B cell (primary cell): ENCODE data around the gene NMB.

Source experiments
- EZH2 ChIP-seq: IDR thresholded peaks from 2 replicates; pipeline ENCODE4 v1.6.1; 2012; ENCODE audit warnings: borderline replicate concordance, low read depth, mild to moderate bottlenecking, moderate library complexity, low read length; ENCODE audit not compliant: insufficient read depth, poor library complexity, severe bottlenecking
- TF ChIP-seq, protein P1 (sequence below): fragments of 200-600 bp; IDR thresholded peaks from one replicate; pipeline ENCODE4 v1.8.0; 2022; ENCODE audit warnings: antibody characterized with exemption, mild to moderate bottlenecking

DNA sequence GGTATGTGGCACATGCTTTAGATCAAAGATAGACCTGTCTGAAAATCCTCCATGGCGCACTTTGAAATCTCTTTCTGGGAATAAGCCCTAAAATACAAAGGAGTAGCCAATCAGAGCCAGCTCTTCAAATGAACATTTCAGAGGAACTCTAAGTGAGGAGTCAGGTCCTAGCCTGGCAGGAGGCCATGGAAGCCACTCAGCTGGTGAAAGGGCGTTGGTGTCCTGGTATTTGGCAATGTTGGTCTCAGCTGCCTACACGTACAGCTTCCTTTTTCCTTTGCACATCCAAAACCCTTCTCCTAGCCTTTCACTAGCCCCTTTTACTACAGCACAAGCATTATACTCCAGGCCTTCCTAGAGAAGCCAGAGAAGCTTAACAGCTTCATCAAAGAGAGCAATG, 9.5 kb downstream of the NMB start:
- TF ChIP-seq, protein P1, sequence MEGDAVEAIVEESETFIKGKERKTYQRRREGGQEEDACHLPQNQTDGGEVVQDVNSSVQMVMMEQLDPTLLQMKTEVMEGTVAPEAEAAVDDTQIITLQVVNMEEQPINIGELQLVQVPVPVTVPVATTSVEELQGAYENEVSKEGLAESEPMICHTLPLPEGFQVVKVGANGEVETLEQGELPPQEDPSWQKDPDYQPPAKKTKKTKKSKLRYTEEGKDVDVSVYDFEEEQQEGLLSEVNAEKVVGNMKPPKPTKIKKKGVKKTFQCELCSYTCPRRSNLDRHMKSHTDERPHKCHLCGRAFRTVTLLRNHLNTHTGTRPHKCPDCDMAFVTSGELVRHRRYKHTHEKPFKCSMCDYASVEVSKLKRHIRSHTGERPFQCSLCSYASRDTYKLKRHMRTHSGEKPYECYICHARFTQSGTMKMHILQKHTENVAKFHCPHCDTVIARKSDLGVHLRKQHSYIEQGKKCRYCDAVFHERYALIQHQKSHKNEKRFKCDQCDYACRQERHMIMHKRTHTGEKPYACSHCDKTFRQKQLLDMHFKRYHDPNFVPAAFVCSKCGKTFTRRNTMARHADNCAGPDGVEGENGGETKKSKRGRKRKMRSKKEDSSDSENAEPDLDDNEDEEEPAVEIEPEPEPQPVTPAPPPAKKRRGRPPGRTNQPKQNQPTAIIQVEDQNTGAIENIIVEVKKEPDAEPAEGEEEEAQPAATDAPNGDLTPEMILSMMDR: no peak
- no peak for TF ChIP-seq EZH2
